ENCODE results near the gene UNC80. TPM values are rescaled to one million over a fixed set of nuclear protein-coding genes. Genes with fewer than 3 reads are reported as not detected.

Gene UNC80
- total RNA-seq, 1 donor from 2014 or later: not detected

DNA sequence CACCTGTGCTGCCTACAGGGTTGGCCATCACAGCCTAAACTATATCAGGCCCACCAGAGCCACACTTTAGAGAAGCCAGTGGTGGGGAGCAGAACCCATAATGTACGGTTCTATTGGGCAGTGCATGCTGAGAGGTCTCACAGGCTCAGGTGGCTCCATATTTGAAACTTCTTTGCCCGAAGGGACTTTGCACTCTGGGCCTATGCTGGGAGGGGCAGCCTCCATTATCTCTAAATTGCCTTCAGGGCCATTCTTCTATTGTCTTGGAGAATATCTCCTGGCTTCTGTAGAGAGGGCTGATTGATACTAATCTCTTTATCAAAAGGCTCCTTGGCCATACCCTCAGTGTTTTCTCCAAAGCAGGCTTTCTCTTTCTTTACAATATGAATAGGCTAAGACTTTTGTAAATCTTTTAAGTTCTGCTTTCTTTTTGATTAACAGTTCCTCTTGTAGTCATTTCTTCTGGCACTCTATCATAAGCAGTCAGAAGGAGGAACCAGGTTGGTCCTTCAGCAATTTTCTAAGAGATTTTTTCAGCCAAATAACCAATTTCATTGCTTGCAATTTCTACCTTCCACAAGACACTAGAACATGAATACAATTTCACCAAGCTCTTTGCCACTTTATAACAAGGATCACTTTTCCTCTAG, 275.3 kb downstream of the UNC80 start:
- ATAC-seq (ENCODE audit: poor library complexity) (no peak), DNase-seq (no peak)
- intact Hi-C loops (cut with DNase I): no loop called here

Other genes with a start within 250 kb of the UNC80 start
- gene RPE, start 230.8 kb downstream of the UNC80 start, total RNA-seq: 16.1 TPM